Measurements from ENCODE around the gene KLHDC8A.

KLHDC8A gene

DNA sequence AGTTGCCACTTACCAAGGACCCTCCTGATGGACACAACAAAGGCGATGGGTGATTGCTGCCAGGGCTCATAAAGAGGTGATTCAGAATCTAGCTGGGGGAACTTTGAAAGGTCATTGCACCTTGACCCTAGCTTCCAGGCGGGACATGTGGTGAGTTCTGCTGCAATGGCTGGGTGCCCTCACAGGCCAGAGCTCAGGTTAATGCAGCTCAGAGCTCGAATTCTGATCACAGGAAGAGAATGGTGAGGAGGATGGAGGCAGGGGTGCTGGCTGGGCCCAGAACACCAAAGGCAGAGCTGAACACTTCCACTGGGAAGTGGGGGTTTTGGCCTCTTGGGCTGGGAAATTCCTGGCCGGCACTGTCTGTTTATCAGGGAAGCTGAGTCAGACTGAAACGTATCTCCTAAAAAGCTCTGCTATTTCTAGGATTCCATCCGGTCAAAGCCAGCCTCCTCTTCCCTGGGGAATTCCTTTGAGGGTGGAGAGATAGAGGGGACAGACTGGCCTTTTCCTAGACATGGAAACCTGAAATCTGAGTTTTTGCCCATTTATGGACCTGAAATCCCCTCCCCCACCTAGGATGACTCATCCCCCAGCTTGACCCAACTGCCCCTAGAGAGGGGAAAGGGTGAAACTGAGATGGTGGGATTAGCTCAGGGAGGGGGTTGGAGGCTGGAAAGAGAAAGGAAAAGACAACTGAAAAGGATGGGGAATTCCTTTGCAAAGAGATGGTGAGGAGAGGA, 62.4 kb downstream of the KLHDC8A start:
- no peak for DNase-seq

DNA sequence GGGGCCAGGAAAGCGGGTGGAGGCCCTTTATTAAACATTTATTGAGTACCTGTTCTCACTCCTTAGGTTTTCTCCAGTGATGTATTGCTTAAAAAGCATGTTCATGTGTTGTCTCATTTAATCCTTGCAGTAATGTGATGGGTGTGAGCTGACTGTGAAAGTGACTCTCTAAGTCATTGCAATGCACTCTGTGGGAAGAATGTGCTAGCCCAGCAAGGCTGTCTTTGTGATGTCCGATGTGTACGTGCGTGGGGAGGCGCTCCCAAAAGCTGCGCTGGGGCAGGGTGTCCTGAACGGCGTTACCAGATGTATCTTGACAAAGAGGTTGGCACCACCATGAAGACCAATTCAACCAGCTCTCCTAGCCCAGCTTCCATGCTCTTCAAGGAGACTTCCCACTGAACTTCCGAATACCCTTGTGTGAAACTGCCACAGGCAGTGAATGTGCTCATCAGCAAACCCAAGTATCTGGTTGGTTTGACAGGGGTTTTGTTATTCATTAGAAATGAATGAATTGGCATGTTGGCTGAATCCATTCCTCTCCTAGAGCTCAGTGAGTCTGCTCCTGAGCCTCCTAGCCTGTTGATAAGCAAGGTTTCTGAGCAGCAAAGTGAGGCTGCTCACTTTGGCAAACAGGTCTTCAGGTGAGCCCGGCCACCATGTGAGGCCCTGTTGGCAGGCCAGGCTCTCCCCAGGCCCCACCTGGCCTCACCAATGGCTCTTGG, 63.2 kb downstream of the KLHDC8A start:
- DNase-seq = no peak

DNA sequence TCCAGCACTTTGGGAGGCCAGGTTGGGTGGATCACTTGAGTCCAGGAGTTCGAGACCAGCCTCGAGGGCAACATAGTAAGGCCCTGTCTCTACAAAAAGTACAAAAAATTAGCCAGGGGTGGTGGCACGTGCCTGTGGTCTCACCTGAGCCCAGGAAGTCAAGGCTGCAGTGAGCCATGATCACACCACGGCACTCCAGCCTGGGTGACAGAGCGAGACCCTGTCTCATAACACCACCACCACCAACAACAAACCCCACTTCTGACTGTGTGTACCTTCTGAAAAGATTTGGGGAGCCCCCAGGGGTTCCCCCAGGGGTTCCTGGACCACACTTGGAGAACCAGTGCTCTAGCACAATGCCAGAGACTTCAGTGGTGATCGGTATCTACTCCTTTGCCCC, 65.1 kb downstream of the KLHDC8A start:
- DNase-seq = no peak

DNA sequence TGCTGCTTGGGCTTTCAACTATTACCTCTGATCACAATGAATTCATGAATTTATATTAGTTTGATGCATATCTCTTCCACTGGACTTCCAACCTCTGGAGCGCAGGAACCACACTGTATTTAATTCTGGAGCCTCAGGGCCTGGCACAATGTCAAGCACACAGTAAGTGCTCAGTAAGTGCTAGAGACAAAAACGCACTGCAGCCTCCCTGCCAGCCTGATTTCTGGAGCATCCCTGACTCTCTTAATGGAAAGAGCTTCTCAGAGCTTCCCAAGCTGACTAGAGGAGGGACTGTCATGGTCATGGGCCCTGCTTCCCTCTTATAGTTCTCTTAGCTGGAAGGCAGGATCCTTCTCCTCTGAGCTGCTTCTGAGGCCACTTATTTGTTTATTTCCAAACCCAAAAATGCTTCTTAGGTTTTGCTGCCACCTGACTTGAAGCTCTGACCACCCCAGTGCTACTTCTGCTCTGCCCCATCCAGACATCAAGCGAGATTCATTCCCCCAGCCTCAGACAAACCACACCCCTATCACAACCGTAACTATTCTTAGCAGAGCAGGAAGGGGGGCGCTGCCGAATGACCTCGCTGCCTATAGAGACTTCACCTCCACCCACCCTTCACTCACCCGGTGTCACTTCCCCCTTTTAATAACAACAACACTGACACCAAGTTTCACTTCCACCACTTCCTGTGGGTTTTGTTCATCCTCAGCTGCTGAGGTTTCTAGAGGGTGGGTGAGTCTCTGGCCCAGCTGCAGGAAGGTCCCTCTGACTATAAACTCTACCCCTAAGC, 68.8 kb downstream of the KLHDC8A start:
- DNase-seq = no peak

DNA sequence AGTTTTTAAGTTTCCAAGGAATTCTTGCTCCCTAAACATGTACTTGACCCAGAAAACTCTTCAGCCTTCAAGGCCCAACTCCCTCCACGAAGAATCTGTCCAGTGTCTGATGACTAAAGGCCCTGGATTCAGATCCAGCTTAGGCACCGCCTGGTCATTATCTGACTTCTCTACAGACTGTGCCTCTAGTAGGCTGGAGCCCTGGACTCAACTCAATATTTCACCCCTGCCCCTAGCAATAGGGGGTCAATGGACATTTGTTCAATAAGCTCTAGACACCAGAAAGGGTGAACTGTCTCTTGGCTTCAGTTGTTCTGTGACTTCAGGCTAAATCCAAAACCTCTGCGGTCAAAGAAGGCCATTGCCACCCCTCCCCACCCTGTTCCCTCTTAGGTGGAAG, 69.6 kb downstream of the KLHDC8A start:
- no peak for DNase-seq

DNA sequence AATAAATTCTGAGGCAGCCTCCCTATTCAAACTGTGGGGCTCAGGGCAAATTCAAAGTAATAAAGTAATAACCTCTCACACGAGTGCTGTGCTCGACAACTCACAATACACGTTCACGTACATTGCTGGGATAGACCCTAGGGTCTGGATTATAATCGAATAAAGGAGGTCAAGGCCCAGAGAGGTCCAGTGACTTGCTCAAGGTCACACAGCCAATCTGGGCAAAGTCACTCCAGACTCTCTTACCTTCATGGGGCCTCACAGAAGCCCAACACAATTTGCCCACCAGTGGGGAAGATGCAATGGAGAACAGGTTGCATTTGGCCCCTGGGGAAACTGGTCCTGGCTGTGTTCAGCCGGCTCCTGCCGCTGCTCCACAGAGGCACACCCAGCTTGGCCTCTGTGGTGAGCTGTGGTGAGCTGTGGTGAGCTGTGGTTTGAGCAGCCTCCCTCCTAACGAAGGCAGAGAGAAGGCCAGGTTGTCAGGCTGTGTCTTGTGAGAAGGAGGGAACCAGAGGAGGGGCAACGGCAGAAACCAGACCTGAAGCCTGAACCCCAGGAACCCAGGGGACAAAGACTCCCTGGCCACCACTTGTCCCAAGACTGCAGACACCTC, 70.3 kb downstream of the KLHDC8A start:
- no peak for DNase-seq
